ENCODE results near the gene PBX3. TPM values are rescaled to one million over a fixed set of nuclear protein-coding genes. Genes with fewer than 3 reads are reported as not detected.
A peak's percentile ranks its signal among the peaks of the same experiment; 100 is the strongest.

The PBX3 gene
- total RNA-seq, 2 experiments from 2014 or later, result 25.3 to 30.8 TPM

DNA sequence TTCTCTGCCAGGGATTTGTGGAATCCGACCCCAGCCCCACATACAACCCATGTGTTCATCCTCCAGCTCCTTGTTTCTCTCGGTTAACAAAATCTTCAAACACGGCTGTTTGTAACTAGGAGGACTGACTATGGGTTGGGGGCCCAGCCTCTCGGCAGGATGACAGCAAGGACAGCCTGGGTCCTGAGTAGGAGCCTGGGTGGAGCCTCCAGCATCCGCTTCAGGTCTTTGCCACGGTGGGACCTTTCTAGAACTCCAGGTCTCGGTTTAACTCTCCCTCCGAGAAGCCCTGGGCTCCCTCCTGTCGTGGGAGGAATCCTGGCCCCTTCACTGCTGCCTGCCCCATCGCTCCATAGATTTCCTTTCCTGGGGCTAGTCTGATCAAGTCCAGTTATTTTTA is 248.5 kb downstream of the PBX3 start:
- POLR2A ChIA-PET, result no interaction called here
- H3K4me1 ChIP-seq (ENCODE audit: insufficient read depth, low read length), result no peaks in the 10 kb centered on the region
- no peak for ATAC-seq (ENCODE audit: poor library complexity)
- no peaks in the 10 kb centered on the region for H3K9me3 ChIP-seq (ENCODE audit: control insufficient read depth in 1 of 2, insufficient read depth in 1 of 2, low read length in 2 of 2)
- H3K4me3 ChIP-seq (ENCODE audit: low read length), result no peak overlapping the region
- H3K27me3 Mint-ChIP-seq, result peaks cover 4% of the 10 kb centered on the region
- H3K9me3 Mint-ChIP-seq, result no peaks in the 10 kb centered on the region
- H3K27ac ChIP-seq (ENCODE audit: low read depth in 1 of 2, low read length in 2 of 2), result no peak overlapping the region
- DNase-seq, result no peak
- no peaks in the 10 kb centered on the region for H3K4me1 Mint-ChIP-seq (ENCODE audit: low read depth)
- no peaks in the 10 kb centered on the region for H3K36me3 Mint-ChIP-seq (ENCODE audit: low read depth)
- no peaks in the 10 kb centered on the region for H3K36me3 ChIP-seq (ENCODE audit: insufficient read depth, low read length)
- H3K27ac Mint-ChIP-seq, result no peak overlapping the region
- CTCF ChIA-PET, result no interaction called here
- H3K4me3 Mint-ChIP-seq, result no peak overlapping the region
- TF ChIP-seq, protein P1, sequence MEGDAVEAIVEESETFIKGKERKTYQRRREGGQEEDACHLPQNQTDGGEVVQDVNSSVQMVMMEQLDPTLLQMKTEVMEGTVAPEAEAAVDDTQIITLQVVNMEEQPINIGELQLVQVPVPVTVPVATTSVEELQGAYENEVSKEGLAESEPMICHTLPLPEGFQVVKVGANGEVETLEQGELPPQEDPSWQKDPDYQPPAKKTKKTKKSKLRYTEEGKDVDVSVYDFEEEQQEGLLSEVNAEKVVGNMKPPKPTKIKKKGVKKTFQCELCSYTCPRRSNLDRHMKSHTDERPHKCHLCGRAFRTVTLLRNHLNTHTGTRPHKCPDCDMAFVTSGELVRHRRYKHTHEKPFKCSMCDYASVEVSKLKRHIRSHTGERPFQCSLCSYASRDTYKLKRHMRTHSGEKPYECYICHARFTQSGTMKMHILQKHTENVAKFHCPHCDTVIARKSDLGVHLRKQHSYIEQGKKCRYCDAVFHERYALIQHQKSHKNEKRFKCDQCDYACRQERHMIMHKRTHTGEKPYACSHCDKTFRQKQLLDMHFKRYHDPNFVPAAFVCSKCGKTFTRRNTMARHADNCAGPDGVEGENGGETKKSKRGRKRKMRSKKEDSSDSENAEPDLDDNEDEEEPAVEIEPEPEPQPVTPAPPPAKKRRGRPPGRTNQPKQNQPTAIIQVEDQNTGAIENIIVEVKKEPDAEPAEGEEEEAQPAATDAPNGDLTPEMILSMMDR (IDR thresholded peaks at IDR 0.05), result no peak
- H3K27me3 ChIP-seq (ENCODE audit: control insufficient read depth in 1 of 2, insufficient read depth in 2 of 2, low read length in 2 of 2), result no peaks in the 10 kb centered on the region
- intact Hi-C loops (cut with DNase I, micrococcal nuclease), result no loop called here

DNA sequence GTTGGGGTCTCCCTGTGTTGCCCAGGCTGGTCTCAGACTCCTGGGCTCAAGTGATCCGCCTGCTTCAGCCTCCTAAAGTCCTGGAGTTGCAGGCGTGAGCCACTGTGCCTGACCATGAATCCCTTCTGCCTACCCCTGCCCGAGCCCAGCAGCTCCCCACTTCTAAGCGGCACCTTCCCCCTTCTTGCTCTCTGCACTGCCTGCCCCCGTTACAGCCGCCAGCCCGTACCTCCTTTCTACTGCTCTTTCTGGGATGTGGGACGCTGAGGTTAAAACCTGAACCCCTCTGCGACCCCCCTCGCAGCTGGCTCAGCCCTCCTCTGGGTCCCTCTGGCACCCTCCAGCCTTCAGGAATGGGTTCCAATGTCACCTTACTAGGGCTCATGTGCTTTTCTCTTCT is 249.6 kb downstream of the PBX3 start:
- ATAC-seq (ENCODE audit: poor library complexity) (no peak), DNase-seq (peak in 1 of 14 experiments; percentile 26)
- no peaks in the 10 kb centered on the region for H3K4me1 Mint-ChIP-seq (ENCODE audit: low read depth)
- ChIA-PET POLR2A (no interaction called here), CTCF (no interaction called here)
- H3K27ac Mint-ChIP-seq, result no peak overlapping the region
- H3K27ac ChIP-seq (ENCODE audit: low read depth in 1 of 2, low read length in 2 of 2), result no peak overlapping the region
- H3K36me3 Mint-ChIP-seq (ENCODE audit: low read depth), result no peaks in the 10 kb centered on the region
- H3K9me3 ChIP-seq (ENCODE audit: control insufficient read depth in 1 of 2, insufficient read depth in 1 of 2, low read length in 2 of 2), result no peaks in the 10 kb centered on the region
- H3K4me3 ChIP-seq (ENCODE audit: low read length), result no peak overlapping the region
- H3K9me3 Mint-ChIP-seq, result no peaks in the 10 kb centered on the region
- intact Hi-C loops (cut with DNase I, micrococcal nuclease), result no loop called here
- TF ChIP-seq, protein P1 (IDR thresholded peaks at IDR 0.05), result no peak
- no peak overlapping the region for H3K4me3 Mint-ChIP-seq
- H3K27me3 Mint-ChIP-seq, result peaks cover 5% of the 10 kb centered on the region
- no peaks in the 10 kb centered on the region for H3K36me3 ChIP-seq (ENCODE audit: insufficient read depth, low read length)
- H3K27me3 ChIP-seq (ENCODE audit: control insufficient read depth in 1 of 2, insufficient read depth in 2 of 2, low read length in 2 of 2), result no peaks in the 10 kb centered on the region
- H3K4me1 ChIP-seq (ENCODE audit: insufficient read depth, low read length), result no peaks in the 10 kb centered on the region

DNA sequence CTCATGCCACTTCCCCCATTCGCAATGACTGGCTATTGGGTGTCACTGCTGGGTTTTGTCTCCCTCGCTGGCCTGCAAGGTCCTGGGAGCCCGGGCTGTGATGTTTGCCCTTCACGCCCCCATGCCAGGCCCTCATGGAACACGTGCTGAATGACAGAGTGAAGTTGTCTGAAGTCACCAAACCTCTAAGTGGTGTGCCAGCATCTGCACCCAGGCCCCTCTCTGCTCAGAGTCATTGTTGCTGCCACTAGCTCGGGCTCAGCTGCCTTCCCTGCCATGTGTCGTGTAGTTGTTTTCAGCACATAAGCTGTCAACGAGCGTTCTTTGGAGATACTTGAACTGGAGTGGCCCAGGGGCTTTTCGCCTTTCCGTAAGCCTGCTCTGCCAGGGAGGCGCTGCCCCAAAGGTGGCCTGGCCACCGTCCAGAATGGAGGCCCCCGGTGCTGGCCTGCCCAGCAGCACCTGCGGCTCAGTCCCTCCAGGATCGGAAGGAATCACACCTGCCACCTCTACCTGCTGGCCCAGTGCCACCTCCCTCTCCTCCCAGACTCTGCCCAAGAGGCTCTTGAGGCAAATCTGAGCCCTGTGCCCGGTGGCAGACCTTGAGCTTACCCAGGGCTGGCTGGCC is 250.1 kb downstream of the PBX3 start:
- intact Hi-C loops (cut with DNase I, micrococcal nuclease), result no loop called here
- Mint-ChIP-seq H3K9me3 (no peaks in the 10 kb centered on the region), H3K4me1 (ENCODE audit: low read depth) (no peaks in the 10 kb centered on the region), H3K27me3 (peaks cover 5% of the 10 kb centered on the region), H3K4me3 (no peak overlapping the region), H3K36me3 (ENCODE audit: low read depth) (no peaks in the 10 kb centered on the region), H3K27ac (no peak overlapping the region)
- Histone ChIP-seq H3K9me3 (ENCODE audit: control insufficient read depth in 1 of 2, insufficient read depth in 1 of 2, low read length in 2 of 2) (no peaks in the 10 kb centered on the region), H3K27me3 (ENCODE audit: control insufficient read depth in 1 of 2, insufficient read depth in 2 of 2, low read length in 2 of 2) (no peaks in the 10 kb centered on the region), H3K4me3 (ENCODE audit: low read length) (no peak overlapping the region), H3K4me1 (ENCODE audit: insufficient read depth, low read length) (no peaks in the 10 kb centered on the region), H3K27ac (ENCODE audit: low read depth in 1 of 2, low read length in 2 of 2) (no peak overlapping the region), H3K36me3 (ENCODE audit: insufficient read depth, low read length) (no peaks in the 10 kb centered on the region)
- peak in 1 of 14 experiments; percentile 24 for DNase-seq
- TF ChIP-seq, protein P1 (IDR thresholded peaks at IDR 0.05), result no peak
- CTCF ChIA-PET, result no interaction called here
- POLR2A ChIA-PET, result no interaction called here
- no peak for ATAC-seq (ENCODE audit: poor library complexity)

Measured in CD4-positive, alpha-beta T cell (primary cell).